ENCODE measurements around the gene P2RX2. TPM values are rescaled to one million over a fixed set of nuclear protein-coding genes. Genes with fewer than 3 reads are reported as not detected.

The P2RX2 gene
- total and polyA plus RNA-seq, 4 experiments from 2014 or later: not detected

DNA sequence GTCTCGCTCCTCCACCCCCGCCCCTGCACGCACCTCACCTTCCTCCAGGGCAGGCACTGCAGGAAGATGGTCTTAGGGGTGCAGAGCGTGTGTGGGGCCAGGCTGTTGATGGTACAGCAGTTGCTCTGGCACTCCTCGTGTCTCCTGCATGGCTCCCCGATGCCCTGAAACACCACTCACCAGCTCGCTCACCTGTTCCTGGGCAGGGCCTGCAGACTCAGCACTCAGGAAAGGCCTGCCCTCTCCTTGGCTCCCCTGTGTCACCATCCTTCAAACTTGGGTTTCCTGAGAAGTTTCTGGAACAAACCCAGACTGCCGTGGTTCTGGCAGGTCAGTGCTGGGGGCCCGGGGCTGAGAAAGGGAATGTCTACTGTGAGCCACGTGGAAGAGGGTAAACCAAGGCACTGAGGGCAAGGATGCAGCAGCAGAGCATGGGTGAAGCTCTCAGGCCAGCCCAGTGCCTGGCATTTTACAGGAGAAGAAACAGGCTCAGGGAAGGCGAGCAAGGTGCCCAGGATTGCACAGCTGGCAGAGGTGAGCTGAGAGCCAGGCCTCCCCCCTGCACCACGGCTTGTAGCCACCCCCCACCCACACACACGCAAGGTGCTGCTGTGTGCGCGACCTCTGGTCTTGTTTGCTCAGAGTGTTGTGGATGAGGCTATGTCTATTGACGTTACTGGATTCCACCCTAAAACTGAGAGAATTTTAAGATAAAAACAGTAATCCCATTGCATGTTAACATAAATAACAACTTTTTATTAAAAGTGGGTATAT is 13.7 kb upstream of the P2RX2 start:
- peaks cover 5% of the 10 kb centered on the region for H3K27me3 ChIP-seq (ENCODE audit: insufficient read depth, low read length)
- CTCF ChIA-PET (ENCODE audit: partially characterized antibody): interaction anchor here (0.5 kb wide), 1 partner anchor 12 kb away, joined by 3 read pairs; no protein-coding TSS in a partner anchor
- peaks cover 28 to 37% of the 10 kb centered on the region in 2 donors for H3K27me3 Mint-ChIP-seq

DNA sequence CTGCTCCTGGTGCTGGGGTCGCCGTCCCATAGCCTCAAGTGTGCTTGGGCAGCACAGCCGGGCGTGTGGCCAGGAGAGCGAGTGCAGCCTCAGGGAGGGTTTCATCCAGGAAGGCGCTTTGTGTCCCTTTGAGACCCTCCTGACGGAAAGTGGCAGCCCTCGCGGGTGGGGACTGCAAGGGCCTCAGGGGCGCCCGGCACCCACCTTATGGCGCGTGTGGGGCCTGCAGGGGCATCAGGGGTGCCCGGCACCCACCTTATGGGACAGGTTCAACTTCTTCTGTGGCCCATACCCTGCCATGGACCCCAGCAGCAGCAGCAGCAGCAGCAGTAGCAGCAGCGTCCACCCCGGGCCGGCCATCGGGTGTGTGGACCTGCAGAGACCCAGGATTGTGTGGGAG is 12.7 kb upstream of the P2RX2 start:
- DNase-seq: no peak
- no peak overlapping the region for H3K4me3 Mint-ChIP-seq
- H3K9me3 Mint-ChIP-seq: no peaks in the 10 kb centered on the region
- ChIA-PET POLR2A (ENCODE audit: partially characterized antibody) (no interaction called here), CTCF (ENCODE audit: partially characterized antibody) (no interaction called here)
- intact Hi-C loops (cut with micrococcal nuclease): no loop called here
- H3K27me3 ChIP-seq (ENCODE audit: insufficient read depth, low read length): peaks cover 8% of the 10 kb centered on the region
- no peak overlapping the region for H3K27ac Mint-ChIP-seq
- H3K4me1 Mint-ChIP-seq: peaks cover 0 to 15% (median 8%) of the 10 kb centered on the region in 4 donors
- no peak overlapping the region for H3K4me3 ChIP-seq (ENCODE audit: low read length in 2 of 2)
- no peaks in the 10 kb centered on the region for H3K4me1 ChIP-seq (ENCODE audit: insufficient read depth, low read length)
- no peaks in the 10 kb centered on the region for H3K9me3 ChIP-seq (ENCODE audit: control insufficient read depth in 1 of 2, low read length in 2 of 2)
- H3K36me3 Mint-ChIP-seq: no peaks in the 10 kb centered on the region
- H3K27ac ChIP-seq (ENCODE audit: low read depth, low read length): no peak overlapping the region
- no peaks in the 10 kb centered on the region for H3K36me3 ChIP-seq (ENCODE audit: insufficient read depth, low read length)
- peaks cover 32 to 38% of the 10 kb centered on the region in 2 donors for H3K27me3 Mint-ChIP-seq

More for the DNA sequence above, 13.7 kb upstream of the P2RX2 start:
- Mint-ChIP-seq H3K36me3 (no peaks in the 10 kb centered on the region), H3K27ac (no peak overlapping the region), H3K4me3 (no peak overlapping the region), H3K4me1 (peaks cover 2 to 19% (median 15%) of the 10 kb centered on the region in 4 donors), H3K9me3 (peaks cover 0 to under 1% (median 0%) of the 10 kb centered on the region in 8 donors)
- intact Hi-C loops (cut with micrococcal nuclease): no loop called here
- H3K9me3 ChIP-seq (ENCODE audit: control insufficient read depth in 1 of 2, low read length in 2 of 2): no peaks in the 10 kb centered on the region
- no peak for DNase-seq
- no peaks in the 10 kb centered on the region for H3K36me3 ChIP-seq (ENCODE audit: insufficient read depth, low read length)
- no peak overlapping the region for H3K4me3 ChIP-seq (ENCODE audit: low read length in 2 of 2)
- POLR2A ChIA-PET (ENCODE audit: partially characterized antibody): interaction anchor here (0.6 kb wide), 1 partner anchor 60 kb away, joined by 3 read pairs; no protein-coding TSS in a partner anchor
- H3K4me1 ChIP-seq (ENCODE audit: insufficient read depth, low read length): peaks cover 2% of the 10 kb centered on the region
- H3K27ac ChIP-seq (ENCODE audit: low read depth, low read length): no peak overlapping the region

DNA sequence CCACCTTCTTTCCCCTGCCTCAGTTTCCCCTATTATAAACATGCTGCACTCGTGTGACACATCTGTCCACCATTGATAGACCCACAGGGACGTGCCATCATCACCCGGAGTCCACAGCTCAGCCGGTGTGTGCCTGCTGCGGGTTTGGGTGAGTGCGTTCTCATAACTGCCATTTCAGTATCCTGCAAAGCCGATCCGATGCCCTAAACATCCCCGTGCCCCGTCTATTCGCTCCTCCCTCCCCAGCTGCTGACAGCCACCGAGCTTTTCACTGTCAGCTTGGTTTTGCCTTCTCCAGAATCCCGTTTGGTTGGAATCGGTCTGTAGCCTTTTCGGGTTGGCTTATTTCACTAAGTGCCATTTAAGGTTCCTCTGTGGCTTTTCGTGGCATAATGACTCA is 12.1 kb upstream of the P2RX2 start:
- no peak overlapping the region for H3K4me3 ChIP-seq (ENCODE audit: low read length in 2 of 2)
- Mint-ChIP-seq H3K9me3 (peaks cover 0 to 2% (median 0%) of the 10 kb centered on the region in 8 donors), H3K4me3 (no peak overlapping the region), H3K4me1 (peaks cover 0 to 11% (median 6%) of the 10 kb centered on the region in 4 donors), H3K36me3 (no peaks in the 10 kb centered on the region), H3K27ac (no peak overlapping the region), H3K27me3 (peaks cover 33 to 41% of the 10 kb centered on the region in 2 donors)
- H3K27me3 ChIP-seq (ENCODE audit: insufficient read depth, low read length): peaks cover 8% of the 10 kb centered on the region
- no peaks in the 10 kb centered on the region for H3K9me3 ChIP-seq (ENCODE audit: control insufficient read depth in 1 of 2, low read length in 2 of 2)
- H3K4me1 ChIP-seq (ENCODE audit: insufficient read depth, low read length): no peaks in the 10 kb centered on the region
- no peak overlapping the region for H3K27ac ChIP-seq (ENCODE audit: low read depth, low read length)
- no peaks in the 10 kb centered on the region for H3K36me3 ChIP-seq (ENCODE audit: insufficient read depth, low read length)
- no peak for DNase-seq
- POLR2A ChIA-PET (ENCODE audit: partially characterized antibody): no interaction called here
- intact Hi-C loops (cut with micrococcal nuclease): no loop called here
- CTCF ChIA-PET (ENCODE audit: partially characterized antibody): no interaction called here

DNA sequence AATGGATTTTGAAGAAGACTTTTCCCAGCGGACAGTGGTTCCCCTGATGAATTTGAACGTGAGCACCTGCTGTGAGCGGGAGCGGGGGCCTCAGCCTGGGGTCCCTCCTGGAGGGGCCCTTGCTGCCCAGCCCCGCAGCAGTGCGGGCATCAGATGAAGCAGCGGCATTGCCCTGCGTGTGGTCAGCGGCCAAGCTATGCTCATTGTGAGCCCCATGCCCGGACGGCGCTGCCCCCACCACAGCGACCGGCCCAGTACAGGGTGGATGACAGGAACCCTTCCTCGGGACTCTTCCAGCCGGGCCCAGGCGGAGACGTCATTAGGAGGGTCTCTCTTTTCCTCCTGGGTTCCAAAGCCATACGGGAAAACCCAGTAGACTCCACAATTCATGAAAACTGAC is 11.6 kb upstream of the P2RX2 start:
- Mint-ChIP-seq H3K36me3 (no peaks in the 10 kb centered on the region), H3K27me3 (peaks cover 33 to 41% of the 10 kb centered on the region in 2 donors), H3K4me1 (peaks cover 0 to 8% (median 6%) of the 10 kb centered on the region in 4 donors), H3K27ac (no peak overlapping the region), H3K9me3 (peaks cover 0 to 5% (median 0%) of the 10 kb centered on the region in 8 donors), H3K4me3 (no peak overlapping the region)
- ChIA-PET POLR2A (ENCODE audit: partially characterized antibody) (no interaction called here), CTCF (ENCODE audit: partially characterized antibody) (no interaction called here)
- Histone ChIP-seq H3K36me3 (ENCODE audit: insufficient read depth, low read length) (no peaks in the 10 kb centered on the region), H3K27me3 (ENCODE audit: insufficient read depth, low read length) (peaks cover 8% of the 10 kb centered on the region), H3K27ac (ENCODE audit: low read depth, low read length) (no peak overlapping the region), H3K4me1 (ENCODE audit: insufficient read depth, low read length) (no peaks in the 10 kb centered on the region), H3K4me3 (ENCODE audit: low read length in 2 of 2) (no peak overlapping the region), H3K9me3 (ENCODE audit: control insufficient read depth in 1 of 2, low read length in 2 of 2) (no peaks in the 10 kb centered on the region)
- intact Hi-C loops (cut with micrococcal nuclease): no loop called here
- no peak for DNase-seq

DNA sequence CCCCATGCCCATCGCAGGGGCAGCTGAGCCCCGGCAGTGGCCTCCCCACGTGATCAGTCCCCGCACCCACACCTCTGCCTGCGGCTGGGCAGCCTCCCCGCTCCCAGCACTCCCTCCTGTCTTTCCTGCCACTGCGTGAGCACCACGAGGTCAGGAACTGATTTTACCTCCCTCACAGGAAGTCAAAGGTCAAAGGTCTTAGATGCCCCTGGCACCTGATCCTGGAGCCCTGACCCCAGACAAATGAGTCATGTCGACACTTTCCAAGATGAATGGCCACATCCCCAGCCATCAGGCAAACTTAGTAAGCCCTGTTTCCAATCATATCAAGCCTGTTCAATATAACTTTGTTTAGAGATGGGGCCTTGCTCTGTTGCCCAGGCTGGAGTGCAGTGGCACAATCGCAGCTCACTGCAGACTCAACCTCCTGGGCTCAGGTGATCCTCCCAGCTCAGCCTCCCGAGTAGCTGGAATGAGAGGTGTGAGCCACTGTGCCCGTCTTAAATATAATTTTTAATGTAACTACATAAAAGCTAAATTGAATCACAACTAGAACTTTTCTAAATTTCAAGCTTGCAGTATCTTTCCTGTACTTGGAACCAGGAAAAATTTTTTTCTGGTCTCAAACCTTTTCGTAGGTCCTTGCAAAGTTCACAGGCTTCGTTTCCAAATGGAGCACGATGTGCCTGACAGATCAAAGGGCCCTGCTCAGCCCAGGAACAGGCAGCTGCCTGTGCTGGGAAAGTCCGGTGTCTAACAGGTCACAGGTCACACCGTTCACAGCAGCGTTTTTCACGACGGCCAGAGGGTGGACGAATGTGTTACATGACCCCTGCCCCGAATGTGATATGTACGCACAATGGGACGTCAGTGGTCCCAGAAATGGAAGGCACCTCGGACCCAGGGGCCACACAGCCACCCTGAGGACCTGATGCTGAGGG is 10.1 kb upstream of the P2RX2 start:
- Mint-ChIP-seq H3K36me3 (no peaks in the 10 kb centered on the region), H3K4me3 (no peak overlapping the region), H3K9me3 (peaks cover 0 to 5% (median 0%) of the 10 kb centered on the region in 8 donors), H3K4me1 (peaks cover 0 to 5% (median 3%) of the 10 kb centered on the region in 4 donors), H3K27ac (no peak overlapping the region), H3K27me3 (peaks cover 30 to 33% of the 10 kb centered on the region in 2 donors)
- ChIA-PET CTCF (ENCODE audit: partially characterized antibody) (no interaction called here), POLR2A (ENCODE audit: partially characterized antibody) (no interaction called here)
- H3K27ac ChIP-seq (ENCODE audit: low read depth, low read length): no peak overlapping the region
- intact Hi-C loops (cut with micrococcal nuclease): no loop called here
- H3K4me1 ChIP-seq (ENCODE audit: insufficient read depth, low read length): no peaks in the 10 kb centered on the region
- peaks cover 4% of the 10 kb centered on the region for H3K27me3 ChIP-seq (ENCODE audit: insufficient read depth, low read length)
- no peaks in the 10 kb centered on the region for H3K36me3 ChIP-seq (ENCODE audit: insufficient read depth, low read length)
- H3K9me3 ChIP-seq (ENCODE audit: control insufficient read depth in 1 of 2, low read length in 2 of 2): no peaks in the 10 kb centered on the region
- H3K4me3 ChIP-seq (ENCODE audit: low read length in 2 of 2): no peak overlapping the region
- no peak for DNase-seq

DNA sequence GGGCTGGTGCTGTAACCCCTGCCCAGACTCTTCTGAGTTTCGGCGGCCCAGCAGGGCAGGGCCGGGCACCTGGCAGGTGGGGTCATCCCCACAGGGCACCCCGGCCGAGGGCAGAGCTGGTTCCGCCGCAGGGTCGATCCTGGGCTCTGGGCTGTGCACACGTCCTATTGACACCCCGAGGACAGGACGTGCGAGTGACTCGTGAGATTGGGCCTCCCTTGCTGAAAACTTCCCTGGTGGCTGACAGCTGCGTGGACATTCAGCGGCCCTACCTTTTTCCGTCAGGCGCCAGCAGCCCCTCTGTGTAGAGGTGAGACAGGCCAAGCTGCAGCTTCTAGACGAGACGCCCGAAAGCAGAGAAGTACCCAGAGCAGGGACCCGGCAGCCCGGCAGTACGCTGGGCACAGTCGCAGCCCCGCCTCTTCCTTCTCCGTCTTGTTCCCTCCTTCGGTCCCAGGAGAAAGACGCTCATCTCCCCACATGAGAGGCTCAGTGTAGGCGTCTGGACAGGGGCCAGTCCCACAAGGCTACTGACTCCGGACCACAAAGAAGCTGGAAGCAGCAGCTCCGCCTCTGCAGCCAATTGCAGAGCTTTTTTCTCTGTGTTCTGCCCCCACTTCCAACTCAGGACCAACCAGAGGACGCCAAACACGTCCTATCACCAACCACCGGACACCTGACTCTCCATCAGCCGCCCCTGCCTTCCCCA is 8.4 kb upstream of the P2RX2 start, which contains the start of gene LRCOL1:
TSS of gene LRCOL1 (minus strand) at position 532 of the 709 bp plus-strand sequence. CDS start 4,331 bp downstream, outside the sequence.
- Mint-ChIP-seq H3K36me3 (no peaks in the 10 kb centered on the region), H3K27me3 (peaks cover 25 to 36% of the 10 kb centered on the region in 2 donors), H3K9me3 (peaks cover 0 to 5% (median 3%) of the 10 kb centered on the region in 8 donors), H3K4me1 (peaks cover 2 to 11% (median 8%) of the 10 kb centered on the region in 4 donors), H3K27ac (peak within 1 kb of the TSS in 2 of 7 donors; percentile 36 to 52), H3K4me3 (peak within 1 kb of the TSS in 7 of 8 donors; percentile 61 to 81 (median 70))
- CTCF ChIA-PET (ENCODE audit: partially characterized antibody): interaction anchor here (1.4 to 1.5 kb wide), 2 partner anchors 9 to 193 kb away, joined by 3 read pairs; no protein-coding TSS in a partner anchor
- Histone ChIP-seq H3K36me3 (ENCODE audit: insufficient read depth, low read length) (no peaks in the 10 kb centered on the region), H3K27me3 (ENCODE audit: insufficient read depth, low read length) (peaks cover 4% of the 10 kb centered on the region), H3K4me1 (ENCODE audit: insufficient read depth, low read length) (no peaks in the 10 kb centered on the region), H3K9me3 (ENCODE audit: control insufficient read depth in 1 of 2, low read length in 2 of 2) (no peaks in the 10 kb centered on the region), H3K27ac (ENCODE audit: low read depth, low read length) (no peak within 1 kb of the TSS), H3K4me3 (ENCODE audit: low read length in 2 of 2) (no peak within 1 kb of the TSS)
- POLR2A ChIA-PET (ENCODE audit: partially characterized antibody): no interaction called here
- no peak for DNase-seq
- intact Hi-C loops (cut with micrococcal nuclease): no loop called here
